Neural cell (in vitro differentiated cells): ENCODE measurements around the gene HEATR5B.

Source experiments
- CTCF ChIP-seq: fragments of 450-650 bp; IDR thresholded peaks from 2 replicates; pipeline ENCODE4 v1.5.1; 2014; ENCODE audit warnings: antibody characterized with exemption, mild to moderate bottlenecking, moderate library complexity; ENCODE audit not compliant: poor library complexity, severe bottlenecking
- EP300 ChIP-seq: fragments of 450-650 bp; conservative IDR thresholded peaks from 2 replicates; pipeline ENCODE4 v1.6.1; 2014; ENCODE audit warnings: antibody characterized with exemption, mild to moderate bottlenecking, moderate library complexity; ENCODE audit not compliant: poor library complexity, severe bottlenecking
- EZH2 ChIP-seq: fragments of 200-600, 300-800 bp; shearing (Covaris generic), sonication (generic); IDR thresholded peaks from 2 replicates; pipeline ENCODE4 v1.6.1; 2014; ENCODE audit warnings: antibody characterized with exemption, low read length, borderline replicate concordance, mild to moderate bottlenecking; ENCODE audit not compliant: insufficient read depth, poor library complexity, severe bottlenecking
- POLR2AphosphoS5 ChIP-seq: IDR thresholded peaks from 2 replicates; pipeline ENCODE4 v1.6.1; 2012
- RAD21 ChIP-seq: fragments of 450-650 bp; conservative IDR thresholded peaks from 2 replicates; pipeline ENCODE4 v1.6.1; 2014; ENCODE audit warnings: antibody characterized with exemption, mild to moderate bottlenecking, moderate library complexity
- REST ChIP-seq: IDR thresholded peaks from 2 replicates; pipeline ENCODE4 v1.6.1; 2012; ENCODE audit warnings: borderline replicate concordance
- TAF1 ChIP-seq: IDR thresholded peaks from 2 replicates; pipeline ENCODE4 v1.6.1; 2012; ENCODE audit warnings: low read depth

- TF ChIP-seq CTCF (no peak), EP300 (no peak), TAF1 (no peak), EZH2 (no peak), POLR2AphosphoS5 (no peak), REST (no peak), RAD21 (no peak)
Observed at GRCh38 chr2:36960005-36960675, 124.0 kb downstream of the HEATR5B start.
